NT2/D1 (cell line): ENCODE data around the gene KRTAP5-9.
"Not testable (repeated sequence)": the region's sequence is repeated elsewhere in the genome, so short reads cannot be mapped to it uniquely, and the experiment has no call there.

ENCODE experiments used
- DNase-seq: peaks from one replicate; pipeline ENCODE4 v3.0.0-alpha.2; 2011; ENCODE audit warnings: low read depth, low spot score
- H3K27me3 ChIP-seq: 2 replicates; pipeline ENCODE4 v1.6.0; 2011; ENCODE audit warnings: mild to moderate bottlenecking; ENCODE audit not compliant: insufficient read length, insufficient read depth
- H3K36me3 ChIP-seq: 2 replicates; pipeline ENCODE4 v1.6.1; 2011; ENCODE audit warnings: mild to moderate bottlenecking, low read length, mixed read lengths; ENCODE audit not compliant: insufficient read depth, insufficient read length
- H3K4me1 ChIP-seq: 2 replicates; pipeline ENCODE4 v1.5.1; 2011; ENCODE audit not compliant: insufficient read depth, insufficient read length
- H3K4me3 ChIP-seq: 2 replicates; pipeline ENCODE4 v1.5.1; 2011; ENCODE audit warnings: low read depth; ENCODE audit not compliant: insufficient read length
- H3K9ac ChIP-seq: 2 replicates; pipeline ENCODE4 v1.6.0; 2011; ENCODE audit warnings: low read depth; ENCODE audit not compliant: insufficient read length
- H3K9me3 ChIP-seq: 2 replicates; pipeline ENCODE4 v1.5.1; 2011; ENCODE audit warnings: mild to moderate bottlenecking, low read length; ENCODE audit not compliant: insufficient read depth
- SUZ12 ChIP-seq: IDR thresholded peaks from 2 replicates; pipeline ENCODE4 v1.6.1; 2011; ENCODE audit not compliant: insufficient read length, insufficient read depth; ENCODE audit errors: extremely low read depth
- YY1 ChIP-seq: IDR thresholded peaks from 2 replicates; pipeline ENCODE4 v1.6.1; 2011; ENCODE audit not compliant: insufficient read length, insufficient read depth
- ZNF274 ChIP-seq: IDR thresholded peaks from 2 replicates; pipeline ENCODE4 v1.6.1; 2011; ENCODE audit warnings: mild to moderate bottlenecking, low read depth, low read length

The KRTAP5-9 gene

GRCh38 chr11:71538666-71538990 is 9.6 kb upstream of the KRTAP5-9 start:
- no peaks in the 10 kb centered on the region; the same call in 1 of the 2 replicates for H3K9me3 ChIP-seq
- no peak overlapping the region for H3K9ac ChIP-seq
- no peak overlapping the region for H3K4me3 ChIP-seq
- H3K4me1 ChIP-seq = peaks cover 6% of the 10 kb centered on the region
- no peaks in the 10 kb centered on the region for H3K27me3 ChIP-seq
- TF ChIP-seq ZNF274 = no peak
- no peak for TF ChIP-seq SUZ12
- no peak for TF ChIP-seq YY1
- no peak for DNase-seq
- H3K36me3 ChIP-seq = no peaks in the 10 kb centered on the region

GRCh38 chr11:71539017-71539416 is 9.2 kb upstream of the KRTAP5-9 start:
- Histone ChIP-seq H3K36me3 (no peaks in the 10 kb centered on the region), H3K4me3 (no peak overlapping the region), H3K9ac (no peak overlapping the region), H3K27me3 (no peaks in the 10 kb centered on the region), H3K4me1 (peaks cover 6% of the 10 kb centered on the region), H3K9me3 (no peaks in the 10 kb centered on the region; the same call in 1 of the 2 replicates)
- TF ChIP-seq ZNF274 (no peak), SUZ12 (no peak), YY1 (no peak)
- DNase-seq = no peak

DNA sequence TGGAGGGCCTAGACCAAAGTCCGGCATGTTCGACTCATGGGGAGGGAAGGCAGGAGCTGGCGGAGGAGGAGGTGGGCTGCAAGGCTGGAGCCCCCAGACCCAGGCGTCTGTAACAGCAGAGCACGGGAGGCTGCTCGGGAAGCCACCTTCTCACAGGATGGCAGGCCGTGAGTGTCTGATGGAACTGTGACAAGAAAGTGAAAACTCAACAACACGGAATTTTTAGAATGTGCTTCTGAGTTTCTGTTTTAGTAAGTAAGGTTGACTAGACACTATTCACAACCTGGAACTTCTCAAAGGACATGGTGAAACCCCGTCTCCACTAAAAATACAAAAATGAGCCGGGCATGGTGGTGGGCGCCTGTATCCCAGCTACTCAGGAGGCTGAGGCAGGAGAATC is 8.2 kb upstream of the KRTAP5-9 start:
- DNase-seq, H3K9me3 ChIP-seq, H3K9ac ChIP-seq, H3K4me3 ChIP-seq, H3K4me1 ChIP-seq, H3K27me3 ChIP-seq, H3K36me3 ChIP-seq: not testable (repeated sequence)

GRCh38 chr11:71540521-71541304 is 7.5 kb upstream of the KRTAP5-9 start:
- not testable (repeated sequence) for H3K9me3 ChIP-seq, H3K9ac ChIP-seq, H3K27me3 ChIP-seq, H3K4me1 ChIP-seq, DNase-seq, H3K4me3 ChIP-seq, H3K36me3 ChIP-seq

DNA sequence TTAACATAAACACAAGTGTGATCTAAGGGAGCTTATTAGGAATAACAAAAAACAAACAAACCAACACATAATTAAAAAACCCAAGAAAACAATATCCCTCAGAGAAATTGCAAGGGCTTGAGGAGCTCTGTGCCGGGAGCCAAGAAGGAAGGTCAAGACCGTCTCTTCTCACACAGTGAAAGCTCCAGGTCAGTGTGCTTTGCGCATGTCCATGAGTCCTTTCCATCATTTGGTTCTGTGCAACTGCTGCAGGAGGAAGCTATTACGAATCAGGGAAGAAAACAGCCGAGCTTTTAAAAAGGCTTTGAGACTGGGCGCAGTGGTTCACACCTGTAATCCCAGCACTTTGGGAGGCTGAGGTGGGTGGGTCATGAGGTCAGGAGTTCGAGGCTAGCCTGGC is 5.8 kb upstream of the KRTAP5-9 start:
- no peaks in the 10 kb centered on the region; the same call in 1 of the 2 replicates for H3K9me3 ChIP-seq
- peaks cover 6% of the 10 kb centered on the region for H3K4me1 ChIP-seq
- no peaks in the 10 kb centered on the region for H3K36me3 ChIP-seq
- no peaks in the 10 kb centered on the region for H3K27me3 ChIP-seq
- TF ChIP-seq YY1 = no peak
- TF ChIP-seq SUZ12 = no peak
- TF ChIP-seq ZNF274 = no peak
- no peak overlapping the region for H3K9ac ChIP-seq
- DNase-seq = no peak
- H3K4me3 ChIP-seq = no peak overlapping the region

GRCh38 chr11:71542879-71543777 is 5.1 kb upstream of the KRTAP5-9 start:
- no peak for DNase-seq
- TF ChIP-seq YY1 = no peak
- no peak for TF ChIP-seq ZNF274
- no peak for TF ChIP-seq SUZ12
- Histone ChIP-seq H3K4me3 (no peak overlapping the region), H3K9me3 (no peaks in the 10 kb centered on the region; the same call in 1 of the 2 replicates), H3K9ac (no peak overlapping the region), H3K27me3 (no peaks in the 10 kb centered on the region), H3K4me1 (peaks cover 6% of the 10 kb centered on the region), H3K36me3 (no peaks in the 10 kb centered on the region)

- Histone ChIP-seq H3K4me1 (peaks cover 2% of the 10 kb centered on the region), H3K9me3 (no peaks in the 10 kb centered on the region; the same call in 1 of the 2 replicates), H3K36me3 (no peaks in the 10 kb centered on the region), H3K4me3 (no peak overlapping the region), H3K9ac (no peak overlapping the region), H3K27me3 (no peaks in the 10 kb centered on the region)
- no peak for DNase-seq
- TF ChIP-seq YY1 (no peak), ZNF274 (no peak), SUZ12 (no peak)
Observed at GRCh38 chr11:71543866-71544265, 4.4 kb upstream of the KRTAP5-9 start.
